ENCODE results near the gene PLD6. TPM values are rescaled to one million over a fixed set of nuclear protein-coding genes. Genes with fewer than 3 reads are reported as not detected.
"Not testable (repeated sequence)": the region's sequence is repeated elsewhere in the genome, so short reads cannot be mapped to it uniquely, and the experiment has no call there.

The PLD6 gene
- total and polyA plus RNA-seq, 2 experiments from 2014 or later: 0.63 to 0.97 TPM

- Histone ChIP-seq H3K9me3 (ENCODE audit: low read depth) (no peaks in the 10 kb centered on the region), H3K27me3 (no peaks in the 10 kb centered on the region), H2AFZ (no peak overlapping the region), H3K4me3 (no peak overlapping the region), H3K4me2 (no peak overlapping the region), H4K20me1 (ENCODE audit: insufficient read depth, poor library complexity, severe bottlenecking) (no peaks in the 10 kb centered on the region), H3K9me2 (replicated peaks; ENCODE audit: insufficient read depth) (no peaks in the 10 kb centered on the region), H3K4me1 (ENCODE audit: insufficient read depth) (no peaks in the 10 kb centered on the region), H3K79me2 (no peaks in the 10 kb centered on the region), H3K27ac (no peak overlapping the region), H3K36me3 (replicated peaks; ENCODE audit: insufficient read depth, low read depth) (no peaks in the 10 kb centered on the region)
- no peak for DNase-seq (ENCODE audit: low spot score)
- TF ChIP-seq EZH2phosphoT487 (IDR thresholded peaks at IDR 0.05; ENCODE audit: low read depth, severe bottlenecking, unreplicated experiment): no peak
- TF ChIP-seq EZH2 (IDR thresholded peaks at IDR 0.05; ENCODE audit: borderline replicate concordance): no peak
- no peak for TF ChIP-seq CTCF (IDR thresholded peaks at IDR 0.05; ENCODE audit: poor library complexity)
These were observed 9.4 kb downstream of the PLD6 start for GRCh38 chr17:17196776-17197175.

GRCh38 chr17:17195466-17195865 lies 10.7 kb downstream of the PLD6 start:
- H3K36me3 ChIP-seq (replicated peaks; ENCODE audit: insufficient read depth, low read depth); H3K4me3 ChIP-seq; H3K4me2 ChIP-seq; H3K79me2 ChIP-seq; H3K9me3 ChIP-seq (ENCODE audit: low read depth); H3K27ac ChIP-seq; H3K4me1 ChIP-seq (ENCODE audit: insufficient read depth); H2AFZ ChIP-seq; H3K9me2 ChIP-seq (replicated peaks; ENCODE audit: insufficient read depth); DNase-seq (ENCODE audit: low spot score); H3K27me3 ChIP-seq; H4K20me1 ChIP-seq (ENCODE audit: insufficient read depth, poor library complexity, severe bottlenecking): not testable (repeated sequence)
- WGBS (ENCODE audit: low lambda C conversion rate, missing lambda C conversion rate): 96% methylated on average over 5 of the region's 5 CpGs

GRCh38 chr17:17191961-17192381 lies 14.2 kb downstream of the PLD6 start:
- DNase-seq (ENCODE audit: low spot score): no peak
- Histone ChIP-seq H3K79me2 (no peaks in the 10 kb centered on the region), H3K9me2 (replicated peaks; ENCODE audit: insufficient read depth) (no peaks in the 10 kb centered on the region), H3K4me1 (ENCODE audit: insufficient read depth) (no peaks in the 10 kb centered on the region), H3K27ac (no peak overlapping the region), H4K20me1 (ENCODE audit: insufficient read depth, poor library complexity, severe bottlenecking) (no peaks in the 10 kb centered on the region), H3K27me3 (no peaks in the 10 kb centered on the region), H3K36me3 (replicated peaks; ENCODE audit: insufficient read depth, low read depth) (no peaks in the 10 kb centered on the region), H3K4me2 (no peak overlapping the region), H2AFZ (no peak overlapping the region), H3K9me3 (ENCODE audit: low read depth) (no peaks in the 10 kb centered on the region), H3K4me3 (no peak overlapping the region)
- TF ChIP-seq EZH2phosphoT487 (IDR thresholded peaks at IDR 0.05; ENCODE audit: low read depth, severe bottlenecking, unreplicated experiment) (no peak), CTCF (IDR thresholded peaks at IDR 0.05; ENCODE audit: poor library complexity) (no peak), EZH2 (IDR thresholded peaks at IDR 0.05; ENCODE audit: borderline replicate concordance) (no peak)
- WGBS (ENCODE audit: low lambda C conversion rate, missing lambda C conversion rate): 66% methylated on average over 10 of the region's 10 CpGs

GRCh38 chr17:17191346-17191792 lies 14.8 kb downstream of the PLD6 start:
- Histone ChIP-seq H3K9me3 (ENCODE audit: low read depth) (no peaks in the 10 kb centered on the region), H2AFZ (no peak overlapping the region), H3K27me3 (no peaks in the 10 kb centered on the region), H3K4me3 (no peak overlapping the region), H3K36me3 (replicated peaks; ENCODE audit: insufficient read depth, low read depth) (no peaks in the 10 kb centered on the region), H3K9me2 (replicated peaks; ENCODE audit: insufficient read depth) (no peaks in the 10 kb centered on the region), H4K20me1 (ENCODE audit: insufficient read depth, poor library complexity, severe bottlenecking) (no peaks in the 10 kb centered on the region), H3K4me2 (no peak overlapping the region), H3K4me1 (ENCODE audit: insufficient read depth) (no peaks in the 10 kb centered on the region), H3K79me2 (no peaks in the 10 kb centered on the region), H3K27ac (no peak overlapping the region)
- WGBS (ENCODE audit: low lambda C conversion rate, missing lambda C conversion rate): 82% methylated on average over 11 of the region's 11 CpGs
- TF ChIP-seq EZH2 (IDR thresholded peaks at IDR 0.05; ENCODE audit: borderline replicate concordance) (no peak), CTCF (IDR thresholded peaks at IDR 0.05; ENCODE audit: poor library complexity) (no peak), EZH2phosphoT487 (IDR thresholded peaks at IDR 0.05; ENCODE audit: low read depth, severe bottlenecking, unreplicated experiment) (no peak)
- DNase-seq (ENCODE audit: low spot score): no peak
